K562 (cell line): ENCODE measurements around the gene PET117. TPM values are rescaled to one million over a fixed set of nuclear protein-coding genes. Genes with fewer than 3 reads are reported as not detected.
"Not testable (repeated sequence)": the region's sequence is repeated elsewhere in the genome, so short reads cannot be mapped to it uniquely, and the experiment has no call there.

Source experiments
- ATAC-seq: fragments of 200-7000 bp; cut with Tn5 transposase; 3 replicates; pipeline ENCODE4 v1.9.1; 2020; ENCODE audit warnings: moderate library complexity
- BruUV-seq: library from RNA; stranded (reverse); fragments of 400-500 nt; replicated peaks from 2 replicates; lab custom pipeline; 2021; lab: Mats Ljungman, UMichigan
- CTCF ChIA-PET: fragments of 300-600 bp; formaldehyde crosslinking; extraction: SDS; loops from one replicate; lab custom pipeline; 2021; ENCODE audit warnings: low intra/inter-chr PET ratio; lab: Yijun Ruan, JAX
- POLR2A ChIA-PET: fragments of 300-600, 350-650 bp; sonication (Branson Sonifier 250); formaldehyde crosslinking; extraction: SDS; loops from one replicate; lab custom pipeline; 2021; ENCODE audit warnings: antibody characterized with exemption, inconsistent platforms; lab: Yijun Ruan, JAX
- DNase-seq, 4 experiments: peaks; one replicate each; pipeline versions ENCODE4 v3.0.0 to v3.0.0-alpha.2; 2011 to 2018; ENCODE audit warnings: low spot score in 3 of 4, mixed read lengths in 3 of 4; ENCODE audit errors: extremely low read depth in 1 of 4
- FAIRE-seq: peaks from 2 replicates; lab custom pipeline; 2011; peaks lifted over from hg19 to GRCh38; lab: Jason Lieb, UNC
- H2AFZ ChIP-seq: 2 replicates; pipeline ENCODE4 v1.6.0; 2011; ENCODE audit warnings: low read depth, low read length, control low read depth, inconsistent platforms
- H3K27ac ChIP-seq: fragments of 200-600 bp; 3 replicates; pipeline ENCODE4 v1.8.0; 2011; ENCODE audit warnings: low read depth, mild to moderate bottlenecking, control low read depth, inconsistent platforms, low read length, moderate library complexity, mixed read lengths; ENCODE audit errors: extremely low read depth
- H3K27me3 ChIP-seq, 2 experiments: fragments of 300-600 bp in 1 of 2; 2 replicates in 1 of 2; 3 replicates in 1 of 2; pipeline versions ENCODE4 v1.6.0 to v1.8.0; 2011; ENCODE audit warnings: inconsistent platforms in 2 of 2, low read length in 2 of 2, mild to moderate bottlenecking in 1 of 2, mixed read lengths in 1 of 2, moderate library complexity in 1 of 2; ENCODE audit not compliant: control insufficient read depth in 2 of 2, insufficient read depth in 2 of 2
- H3K36me3 ChIP-seq: fragments of 300-600 bp; 3 replicates; pipeline ENCODE4 v1.8.0; 2011; ENCODE audit warnings: mild to moderate bottlenecking, low read length, inconsistent platforms; ENCODE audit not compliant: control insufficient read depth, insufficient read depth
- H3K4me1 ChIP-seq, 2 experiments: fragments of 200-600 bp in 1 of 2; replicated peaks in 1 of 2; 2 replicates in 1 of 2; 3 replicates in 1 of 2; pipeline versions ENCODE4 v1.5.1 to v1.8.0; 2011; ENCODE audit warnings: inconsistent platforms in 2 of 2, low read length in 2 of 2, mild to moderate bottlenecking in 1 of 2, mixed read lengths in 1 of 2, moderate library complexity in 1 of 2; ENCODE audit not compliant: control insufficient read depth in 2 of 2, insufficient read depth in 2 of 2
- H3K4me2 ChIP-seq: 2 replicates; pipeline ENCODE4 v1.6.1; 2011; ENCODE audit warnings: low read length, control low read depth, inconsistent platforms, mixed read lengths; ENCODE audit not compliant: insufficient read depth
- H3K4me3 ChIP-seq: fragments of 200-600 bp; sonication (generic), shearing (Covaris generic); 2 replicates; pipeline ENCODE4 v1.5.1; 2016; ENCODE audit warnings: control low read depth, inconsistent platforms
- H3K79me2 ChIP-seq: fragments of 200-600 bp; 3 replicates; pipeline ENCODE4 v1.8.0; 2011; ENCODE audit warnings: low read length, inconsistent platforms; ENCODE audit not compliant: control insufficient read depth, insufficient read depth
- H3K9ac ChIP-seq, 2 experiments: 2 replicates each; pipeline versions ENCODE4 v1.6.0 to v1.6.1; 2011; ENCODE audit warnings: low read depth in 2 of 2, low read length in 2 of 2, control low read depth in 1 of 2, inconsistent platforms in 1 of 2, mild to moderate bottlenecking in 1 of 2, mixed read lengths in 1 of 2; ENCODE audit not compliant: insufficient read depth in 1 of 2
- H3K9me1 ChIP-seq: one replicate; pipeline ENCODE4 v1.6.0; 2011; ENCODE audit warnings: inconsistent platforms, mild to moderate bottlenecking, low read length, moderate library complexity; ENCODE audit not compliant: control insufficient read depth, insufficient read depth
- H3K9me3 ChIP-seq: replicated peaks from 2 replicates; pipeline ENCODE4 v1.5.1; 2011; ENCODE audit warnings: low read depth, low read length, inconsistent platforms; ENCODE audit not compliant: control insufficient read depth, insufficient read depth
- H4K20me1 ChIP-seq: replicated peaks from 2 replicates; pipeline ENCODE4 v1.6.1; 2011; ENCODE audit warnings: low read length, inconsistent platforms, mixed read lengths; ENCODE audit not compliant: control insufficient read depth, insufficient read depth
- JUN ChIP-seq, 2 experiments: sonication (generic) in 1 of 2; formaldehyde crosslinking in 1 of 2; IDR thresholded peaks; 2 replicates each; pipeline versions ENCODE4 v1.6.1 to v1.8.0; 2012 to 2022; ENCODE audit warnings: borderline replicate concordance in 2 of 2, mild to moderate bottlenecking in 2 of 2, improper control_type of control experiment in 1 of 2, low read depth in 1 of 2, low read length in 1 of 2, missing genetic modification reagents in 1 of 2
- PPARD ChIP-seq: fragments of 250-450 bp; sonication (Bioruptor Pico); IDR thresholded peaks from 2 replicates; pipeline ENCODE4 v1.8.0; 2022; ENCODE audit warnings: inconsistent platforms, mild to moderate bottlenecking, moderate library complexity
- ZNF175 ChIP-seq: fragments of 200-800 bp; sonication (Bioruptor generic); IDR thresholded peaks from 2 replicates; pipeline ENCODE4 v1.6.1; 2016; ENCODE audit warnings: low read depth, mild to moderate bottlenecking, missing genetic modification characterization, missing compliant biosample characterization
- ZNF512 ChIP-seq: IDR thresholded peaks from 2 replicates; pipeline ENCODE4 v1.6.1; 2016; ENCODE audit warnings: missing genetic modification characterization, missing compliant biosample characterization
- WGBS: fragments of 100-300 bp; shearing (Covaris generic); methylation state at CpG from one replicate; pipeline ENCODE4 v1.1.6; 2016; ENCODE audit warnings: low coverage, mixed read lengths; ENCODE audit not compliant: insufficient coverage; ENCODE audit errors: missing lambda C conversion rate; 5-methylcytosine and 5-hydroxymethylcytosine counted together
- in situ Hi-C: fragments of 300-500 bp; cut with MboI; formaldehyde crosslinking; loops from 4 replicates; pipeline ENCODE4 v1.15.0; 2018; ENCODE audit warnings: inconsistent platforms, mixed read lengths
- intact Hi-C: fragments of 100-400 bp; cut with micrococcal nuclease; formaldehyde crosslinking; loops from 2 replicates; pipeline ENCODE4 v1.14.2; 2022
- polyA plus RNA-seq, 8 experiments: library from polyadenylated mRNA; depleted of rRNA in 4 of 8; stranded (reverse) in 5 of 8; unstranded in 3 of 8; fragments of >200 nt; fragmentation: Nextera tagmentation in 2 of 8; fragmentation: Illumina TruSeq in 1 of 8; extraction: Ambion mirVana in 2 of 8; extraction: Trizol in 1 of 8; gene quantifications; 2 replicates each; pipeline versions ENCODE4 v1.2.1 to v1.2.3, GENCODE V29; 2011 to 2014; ENCODE audit warnings: inconsistent platforms in 1 of 8, missing spikeins in 1 of 8
- total RNA-seq, 7 experiments: library from RNA; depleted of rRNA in 6 of 7; stranded (reverse); fragments of >200 nt in 6 of 7; fragmentation: Illumina TruSeq in 2 of 7; extraction: Trizol in 2 of 7; gene quantifications; 2 replicates each; pipeline versions ENCODE4 v1.2.1 to v1.2.3, GENCODE V29; 2011 to 2021; ENCODE audit warnings: low replicate concordance in 1 of 7

Gene PET117
- total and polyA plus RNA-seq, 9 of the 15 experiments (the other 6 are each of a cell fraction or from before 2014, with no cell fraction given): 7.1 to 18.2 (median 12.4) TPM

DNA sequence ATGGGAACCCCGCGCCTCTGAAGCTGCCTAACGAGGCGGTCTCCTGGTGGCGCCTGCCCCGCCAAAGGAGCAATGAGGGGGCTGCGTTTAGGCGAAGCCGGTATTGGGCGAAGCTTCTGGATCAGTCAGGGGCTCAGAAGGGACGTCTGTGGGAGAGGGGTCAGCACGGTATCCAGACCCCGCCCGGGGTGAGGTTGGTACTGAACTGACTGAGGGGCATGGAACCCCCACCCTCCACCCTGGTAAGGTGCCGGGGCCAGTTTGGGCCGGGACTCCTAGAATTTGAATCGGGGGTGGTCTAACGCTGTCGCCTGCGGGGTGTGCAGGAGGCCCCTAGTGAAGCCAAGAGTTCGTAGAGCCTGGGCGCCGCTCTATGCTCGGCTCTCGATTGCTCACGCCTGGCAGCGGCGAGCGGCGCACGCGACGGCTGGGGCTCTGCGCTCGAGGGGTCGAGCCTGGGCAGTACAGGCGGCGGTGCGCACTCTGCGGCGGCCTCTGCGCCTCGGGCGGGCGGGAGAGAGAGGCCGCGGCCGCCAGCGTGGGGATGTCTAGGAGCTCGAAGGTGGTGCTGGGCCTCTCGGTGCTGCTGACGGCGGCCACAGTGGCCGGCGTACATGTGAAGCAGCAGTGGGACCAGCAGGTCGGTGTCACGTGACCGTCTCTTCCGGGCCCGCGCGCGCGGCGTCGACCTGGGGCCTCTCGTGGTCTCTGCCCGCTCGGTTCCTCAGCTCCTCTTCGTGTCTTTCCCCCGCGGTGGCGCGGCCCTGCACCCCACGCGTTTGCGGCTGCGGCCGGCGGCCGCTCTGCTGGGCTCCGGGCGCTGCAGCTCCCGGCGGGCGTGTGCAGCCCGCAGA lies at the start of gene PET117, which contains the start of gene KAT14 (continued):
- TF ChIP-seq ZNF175 (CRISPR knock-in tag): no peak
- no peak for TF ChIP-seq PPARD
- TF ChIP-seq JUN (IDR thresholded peaks at IDR 0.05; ENCODE audit: borderline replicate concordance, low read depth, low read length): peak; percentile 20; the same call in 1 of the 2 replicates
- TF ChIP-seq JUN (CRISPR knock-in tag; IDR thresholded peaks at IDR 0.05; ENCODE audit: borderline replicate concordance): peak; percentile 53; the same call in 1 of the 2 replicates

DNA sequence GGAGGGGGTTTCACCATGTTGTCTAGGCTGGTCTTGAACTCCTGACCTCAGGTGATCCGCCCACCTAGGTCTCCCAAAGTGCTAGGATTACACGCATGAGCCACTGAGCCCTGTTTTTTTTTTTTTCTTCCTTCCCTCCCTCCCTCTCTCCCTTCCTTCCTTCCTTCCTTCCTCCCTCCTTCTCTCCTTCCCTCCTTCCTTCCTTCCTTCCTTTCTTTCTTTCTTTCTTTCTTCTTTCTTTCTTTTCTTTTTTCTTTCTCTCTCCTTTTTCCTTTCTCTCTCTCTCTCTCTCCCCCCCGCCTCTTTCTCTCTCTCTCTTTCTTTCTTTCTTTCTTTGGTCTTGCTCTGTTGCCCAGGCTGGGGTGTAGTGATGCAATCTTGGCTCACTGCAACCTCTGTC lies 49.4 kb upstream of the PET117 start:
- CTCF ChIA-PET, POLR2A ChIA-PET: not testable (repeated sequence)
- 11% methylated on average over 1 of the region's 3 CpGs for WGBS

GRCh38 chr20:18088841-18089240 lies 48.8 kb upstream of the PET117 start:
- ATAC-seq, intact Hi-C loops, H3K4me1 ChIP-seq, CTCF ChIA-PET, H2AFZ ChIP-seq, BruUV-seq, in situ Hi-C loops, H3K9me1 ChIP-seq, H3K9ac ChIP-seq, H3K36me3 ChIP-seq, H4K20me1 ChIP-seq, FAIRE-seq, POLR2A ChIA-PET, DNase-seq, H3K4me3 ChIP-seq, H3K4me2 ChIP-seq, H3K79me2 ChIP-seq, H3K27ac ChIP-seq, H3K9me3 ChIP-seq: not testable (repeated sequence)
- 2% methylated on average over 11 of the region's 11 CpGs for WGBS
- peaks cover 7 to 30% of the 10 kb centered on the region in 2 experiments for H3K27me3 ChIP-seq

More for the DNA sequence above, 49.4 kb upstream of the PET117 start:
- TF ChIP-seq ZNF512 (tag): peak; percentile 66
- H3K79me2 ChIP-seq, DNase-seq, in situ Hi-C loops, H3K4me2 ChIP-seq, H3K9me1 ChIP-seq, H4K20me1 ChIP-seq, H3K9me3 ChIP-seq, BruUV-seq, H3K9ac ChIP-seq, H2AFZ ChIP-seq, H3K36me3 ChIP-seq, intact Hi-C loops, H3K4me1 ChIP-seq, H3K4me3 ChIP-seq, ATAC-seq, H3K27ac ChIP-seq, FAIRE-seq: not testable (repeated sequence)
- peaks cover 10 to 30% of the 10 kb centered on the region in 2 experiments for H3K27me3 ChIP-seq
